GM18526 (cell line): ENCODE results near the gene IFIT1.

Experiments used
- POLR2A ChIP-seq: IDR thresholded peaks from 3 replicates; pipeline ENCODE4 v1.6.1; 2011; ENCODE audit not compliant: insufficient read length; ENCODE audit errors: extremely low read depth

IFIT1 gene

GRCh38 chr10:89414879-89415821, 22.7 kb downstream of the IFIT1 start:
- TF ChIP-seq POLR2A: no peak

GRCh38 chr10:89416465-89416864, 24.0 kb downstream of the IFIT1 start:
- TF ChIP-seq POLR2A: no peak

- no peak for TF ChIP-seq POLR2A
These were observed 27.1 kb downstream of the IFIT1 start for GRCh38 chr10:89419548-89419947.

- TF ChIP-seq POLR2A: no peak
These were observed 28.6 kb downstream of the IFIT1 start for GRCh38 chr10:89421018-89421476.

GRCh38 chr10:89425000-89425399, 32.6 kb downstream of the IFIT1 start:
- TF ChIP-seq POLR2A: no peak

GRCh38 chr10:89426230-89426868, 33.9 kb downstream of the IFIT1 start:
- no peak for TF ChIP-seq POLR2A

- no peak for TF ChIP-seq POLR2A
These were observed 35.2 kb downstream of the IFIT1 start for GRCh38 chr10:89427629-89428028.

GRCh38 chr10:89428877-89429276, 36.5 kb downstream of the IFIT1 start:
- no peak for TF ChIP-seq POLR2A

- no peak for TF ChIP-seq POLR2A
These were observed 39.6 kb downstream of the IFIT1 start for GRCh38 chr10:89431977-89432376.

GRCh38 chr10:89438525-89438924, 46.1 kb downstream of the IFIT1 start:
- no peak for TF ChIP-seq POLR2A

- no peak for TF ChIP-seq POLR2A
These were observed 48.0 kb downstream of the IFIT1 start for GRCh38 chr10:89440226-89441009.

- no peak for TF ChIP-seq POLR2A
These were observed 49.9 kb downstream of the IFIT1 start for GRCh38 chr10:89442289-89442688.

GRCh38 chr10:89450901-89451300, 58.5 kb downstream of the IFIT1 start:
- no peak for TF ChIP-seq POLR2A

GRCh38 chr10:89452193-89452592, 59.8 kb downstream of the IFIT1 start:
- TF ChIP-seq POLR2A: no peak

GRCh38 chr10:89454561-89455347, 62.3 kb downstream of the IFIT1 start:
- TF ChIP-seq POLR2A: no peak
